RWPE1 (cell line): ENCODE results near the gene PILRA.

Source experiments
- CTCF ChIA-PET: fragments of 350-600 bp; sonication (Branson Sonifier 250); formaldehyde crosslinking; extraction: SDS; loops from one replicate; lab custom pipeline; 2021; lab: Yijun Ruan, JAX
- POLR2A ChIA-PET: fragments of 400-600 bp; formaldehyde crosslinking; extraction: SDS; loops from one replicate; lab custom pipeline; 2020; ENCODE audit warnings: antibody characterized with exemption; ENCODE audit not compliant: low non-redundant PET; lab: Yijun Ruan, JAX
- DNase-seq: peaks from one replicate; pipeline ENCODE4 v3.0.0; 2012; ENCODE audit warnings: low spot score
- H3K27ac ChIP-seq: fragments of 450-650 bp; 2 replicates; pipeline ENCODE4 v1.5.1; 2017
- TF ChIP-seq, protein P1 (sequence below): fragments of 450-650 bp; conservative IDR thresholded peaks from 2 replicates; pipeline ENCODE4 v1.5.1; 2017; ENCODE audit warnings: low read depth, mild to moderate bottlenecking

Gene PILRA

DNA sequence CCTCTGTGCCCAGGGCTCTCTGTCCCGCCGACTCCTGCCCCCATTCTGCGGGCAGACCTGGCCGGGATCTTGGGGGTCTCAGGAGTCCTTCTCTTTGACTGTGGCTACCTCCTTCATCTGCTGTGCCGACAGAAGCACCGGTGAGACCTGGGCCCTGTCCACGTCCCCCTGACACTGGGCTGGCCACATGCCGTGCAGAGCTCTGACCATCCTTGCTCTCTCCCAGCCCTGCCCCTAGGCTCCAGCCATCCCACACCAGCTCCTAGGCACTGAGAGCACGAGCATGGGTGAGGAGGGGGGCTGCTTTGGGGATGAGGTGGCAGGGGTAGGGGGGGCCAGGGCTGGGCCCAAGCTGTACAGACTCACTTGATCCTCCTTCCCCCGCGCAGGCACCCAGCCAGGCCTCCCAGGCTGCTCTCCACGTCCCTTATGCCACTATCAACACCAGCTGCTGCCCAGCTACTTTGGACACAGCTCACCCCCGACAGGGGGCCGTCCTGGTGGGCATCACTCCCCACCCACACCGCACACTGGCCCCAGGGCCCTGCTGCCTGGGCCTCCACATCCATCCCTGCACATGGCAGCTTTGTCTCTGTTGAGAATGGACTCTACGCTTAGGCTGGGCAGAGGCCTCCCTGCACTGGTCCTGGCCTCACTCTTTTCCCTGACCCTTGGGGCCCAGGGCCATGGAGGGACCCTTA, 20.2 kb upstream of the PILRA start:
- ChIA-PET CTCF (no interaction called here), POLR2A (no interaction called here)
- DNase-seq, result no peak
- TF ChIP-seq, protein P1, sequence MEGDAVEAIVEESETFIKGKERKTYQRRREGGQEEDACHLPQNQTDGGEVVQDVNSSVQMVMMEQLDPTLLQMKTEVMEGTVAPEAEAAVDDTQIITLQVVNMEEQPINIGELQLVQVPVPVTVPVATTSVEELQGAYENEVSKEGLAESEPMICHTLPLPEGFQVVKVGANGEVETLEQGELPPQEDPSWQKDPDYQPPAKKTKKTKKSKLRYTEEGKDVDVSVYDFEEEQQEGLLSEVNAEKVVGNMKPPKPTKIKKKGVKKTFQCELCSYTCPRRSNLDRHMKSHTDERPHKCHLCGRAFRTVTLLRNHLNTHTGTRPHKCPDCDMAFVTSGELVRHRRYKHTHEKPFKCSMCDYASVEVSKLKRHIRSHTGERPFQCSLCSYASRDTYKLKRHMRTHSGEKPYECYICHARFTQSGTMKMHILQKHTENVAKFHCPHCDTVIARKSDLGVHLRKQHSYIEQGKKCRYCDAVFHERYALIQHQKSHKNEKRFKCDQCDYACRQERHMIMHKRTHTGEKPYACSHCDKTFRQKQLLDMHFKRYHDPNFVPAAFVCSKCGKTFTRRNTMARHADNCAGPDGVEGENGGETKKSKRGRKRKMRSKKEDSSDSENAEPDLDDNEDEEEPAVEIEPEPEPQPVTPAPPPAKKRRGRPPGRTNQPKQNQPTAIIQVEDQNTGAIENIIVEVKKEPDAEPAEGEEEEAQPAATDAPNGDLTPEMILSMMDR, result no peak
- no peak overlapping the region; the same call in 1 of the 2 replicates for H3K27ac ChIP-seq

DNA sequence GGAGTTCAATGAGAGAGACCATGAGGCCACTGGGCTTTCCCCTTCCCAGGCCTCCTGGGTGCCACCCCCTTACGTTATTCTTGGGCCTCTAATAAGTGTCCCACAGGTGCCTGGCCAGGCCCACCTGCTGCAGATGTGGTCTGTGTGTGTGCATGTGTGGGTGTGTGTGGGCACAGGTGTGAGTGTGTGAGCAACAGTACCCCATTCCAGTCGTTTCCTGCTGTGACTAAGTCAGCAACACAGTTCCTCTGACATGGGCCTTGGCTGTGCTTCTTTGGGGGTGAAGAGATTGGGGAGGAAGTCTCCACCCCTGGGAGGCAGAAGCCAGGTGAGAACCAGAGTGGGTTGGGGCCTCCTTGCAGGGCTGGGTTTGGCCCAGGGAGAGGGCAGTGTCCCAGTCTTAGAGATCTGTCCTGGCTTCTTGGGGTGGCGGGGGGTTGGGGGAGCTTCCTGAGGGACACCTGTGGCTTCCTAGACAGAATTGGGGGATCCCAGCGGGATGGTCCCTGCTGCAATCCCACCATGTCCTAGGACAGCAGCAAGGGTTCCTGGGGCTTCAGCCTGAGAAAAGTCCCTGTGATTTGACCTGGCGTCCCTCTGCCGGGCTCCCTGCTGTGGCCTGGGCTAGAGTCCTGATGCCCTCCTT, 19.5 kb upstream of the PILRA start:
- CTCF ChIA-PET, result no interaction called here
- POLR2A ChIA-PET, result no interaction called here
- no peak overlapping the region; the same call in 1 of the 2 replicates for H3K27ac ChIP-seq
- TF ChIP-seq, protein P1, result no peak
- no peak for DNase-seq

DNA sequence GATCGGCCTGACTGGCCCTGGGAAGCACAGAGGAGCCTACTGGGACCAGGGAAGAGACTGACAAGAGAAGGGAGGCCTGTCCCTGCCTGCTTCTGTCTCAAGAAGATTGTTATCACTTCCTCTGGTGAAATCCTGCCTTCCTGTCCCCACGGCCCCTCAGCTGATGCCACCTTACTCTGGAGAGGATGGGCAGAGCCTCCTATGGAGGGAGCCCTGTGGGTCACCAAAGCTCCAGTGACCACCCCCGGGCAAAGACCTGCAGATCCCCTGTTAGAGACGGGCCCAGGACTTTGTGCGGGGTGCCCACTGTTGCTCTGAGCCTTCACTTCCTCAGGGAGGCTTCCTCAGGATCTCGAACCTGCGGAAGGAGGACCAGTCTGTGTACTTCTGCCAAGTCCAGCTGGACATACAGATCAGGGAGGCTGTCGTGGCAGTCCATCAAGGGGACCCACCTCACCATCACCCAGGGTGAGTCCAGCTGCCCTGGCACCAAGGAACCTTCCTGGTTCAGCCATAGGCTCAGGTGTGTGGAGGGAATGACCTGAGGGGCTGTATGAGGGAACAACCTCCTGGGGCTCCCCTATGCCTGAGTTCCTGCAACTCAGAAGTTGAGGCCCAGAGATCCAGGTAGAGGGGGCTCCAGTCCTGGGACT, 16.7 kb upstream of the PILRA start:
- peak overlapping the region; percentile 21 for H3K27ac ChIP-seq
- no peak for DNase-seq
- ChIA-PET POLR2A (no interaction called here), CTCF (no interaction called here)
- TF ChIP-seq, protein P1, result no peak

DNA sequence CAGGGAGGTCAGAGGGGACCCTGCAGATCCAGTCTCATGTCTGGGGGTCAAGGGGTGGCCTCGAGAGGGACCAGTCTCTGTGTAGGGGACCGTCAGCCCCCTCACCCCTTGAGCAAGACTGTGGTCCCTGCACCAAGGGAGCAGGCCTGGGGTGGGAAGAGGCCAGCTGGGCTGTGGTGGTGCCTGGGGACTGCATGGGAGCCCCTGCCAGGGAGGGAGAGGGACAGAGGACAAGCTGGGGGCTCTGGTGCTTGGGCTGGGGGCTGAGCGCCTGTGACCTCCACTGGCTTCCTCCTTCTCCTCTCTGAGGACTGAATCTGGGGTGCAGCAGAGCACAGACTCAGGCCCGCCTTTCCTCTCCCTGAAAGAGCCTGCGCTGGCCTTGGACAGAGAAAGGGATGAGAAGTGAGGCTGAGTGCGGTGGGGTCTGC, 16.1 kb upstream of the PILRA start:
- POLR2A ChIA-PET, result no interaction called here
- peak overlapping the region; percentile 21 for H3K27ac ChIP-seq
- TF ChIP-seq, protein P1, result no peak
- no peak for DNase-seq
- CTCF ChIA-PET, result no interaction called here

DNA sequence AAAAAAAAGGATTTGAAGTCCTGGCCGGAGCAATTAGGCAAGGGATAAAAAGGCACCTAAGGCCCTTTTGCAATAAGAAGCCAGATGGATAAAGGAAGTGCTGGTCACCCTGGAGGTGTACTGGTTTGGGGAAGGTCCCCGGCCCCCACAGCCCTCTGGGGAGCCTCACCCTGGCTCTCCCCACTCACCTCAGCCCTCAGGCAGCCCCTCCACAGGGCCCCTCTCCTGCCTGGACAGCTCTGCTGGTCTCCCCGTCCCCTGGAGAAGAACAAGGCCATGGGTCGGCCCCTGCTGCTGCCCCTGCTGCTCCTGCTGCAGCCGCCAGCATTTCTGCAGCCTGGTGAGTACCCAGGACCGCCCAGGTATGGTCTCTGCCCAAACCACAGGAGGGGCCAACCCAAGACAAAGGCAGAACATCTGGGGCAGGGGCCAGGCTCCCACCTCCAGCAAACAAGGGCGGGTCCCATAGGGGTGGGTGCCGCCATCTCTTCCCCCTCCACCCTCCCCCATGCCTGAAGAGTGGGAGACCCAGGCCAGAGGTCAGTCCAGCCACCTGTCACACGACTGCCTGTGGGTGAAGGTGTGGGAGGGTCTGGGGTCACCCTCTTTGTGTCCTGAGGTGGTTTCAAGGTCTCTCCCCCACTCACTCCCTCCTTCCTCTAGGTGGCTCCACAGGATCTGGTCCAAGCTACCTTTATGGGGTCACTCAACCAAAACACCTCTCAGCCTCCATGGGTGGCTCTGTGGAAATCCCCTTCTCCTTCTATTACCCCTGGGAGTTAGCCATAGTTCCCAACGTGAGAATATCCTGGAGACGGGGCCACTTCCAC, 15.0 kb upstream of the PILRA start, which contains the start of gene PILRB:
PILRB (plus strand) TSS at position 91 of the 830 bp plus-strand sequence; CDS start at position 277, 186 bp downstream.
- CTCF ChIA-PET, result interaction anchor here (0.6 to 0.7 kb wide), 2 partner anchors 25 to 50 kb away, joined by 3 read pairs; no protein-coding TSS in a partner anchor

More for the DNA sequence above, 15.0 kb upstream of the PILRA start, which contains the start of gene PILRB:
- POLR2A ChIA-PET, result no interaction called here
- H3K27ac ChIP-seq, result peak within 1 kb of the TSS; percentile 21
- TF ChIP-seq, protein P1, result no peak
- DNase-seq, result no peak
